GM21390 (cell line): ENCODE data around the gene NOA1.
"Not testable (repeated sequence)": the region's sequence is repeated elsewhere in the genome, so short reads cannot be mapped to it uniquely, and the experiment has no call there.

Experiments
- ATAC-seq: cut with Tn5 transposase; IDR thresholded peaks from one replicate; pipeline ENCODE4 v1.9.1; 2021; ENCODE audit not compliant: unreplicated experiment

NOA1 gene

GRCh38 chr4:56959100-56959499 is 18.3 kb downstream of the NOA1 start:
- ATAC-seq: no peak

DNA sequence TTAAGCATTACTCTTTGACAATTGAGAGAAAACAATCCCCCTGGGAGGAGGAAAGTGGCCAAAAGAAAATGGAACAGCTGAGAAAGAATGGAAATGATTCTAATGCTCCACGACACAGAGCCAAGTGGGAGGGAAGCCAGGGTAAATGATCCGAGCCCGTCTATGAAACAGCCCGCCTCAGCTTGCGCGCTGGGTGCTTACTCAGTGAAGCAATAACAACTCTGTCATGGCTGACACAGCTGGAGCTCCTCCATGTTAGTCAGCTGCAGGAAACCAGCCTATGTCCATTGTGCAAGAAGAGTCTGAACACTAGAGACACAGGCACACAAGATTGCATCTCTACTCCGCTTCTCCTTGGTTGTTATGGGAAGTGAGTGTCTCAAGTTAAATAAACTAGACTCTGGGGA is 19.3 kb downstream of the NOA1 start:
- ATAC-seq: no peak

- no peak for ATAC-seq
Measured at GRCh38 chr4:56953680-56954520, 23.5 kb downstream of the NOA1 start.

DNA sequence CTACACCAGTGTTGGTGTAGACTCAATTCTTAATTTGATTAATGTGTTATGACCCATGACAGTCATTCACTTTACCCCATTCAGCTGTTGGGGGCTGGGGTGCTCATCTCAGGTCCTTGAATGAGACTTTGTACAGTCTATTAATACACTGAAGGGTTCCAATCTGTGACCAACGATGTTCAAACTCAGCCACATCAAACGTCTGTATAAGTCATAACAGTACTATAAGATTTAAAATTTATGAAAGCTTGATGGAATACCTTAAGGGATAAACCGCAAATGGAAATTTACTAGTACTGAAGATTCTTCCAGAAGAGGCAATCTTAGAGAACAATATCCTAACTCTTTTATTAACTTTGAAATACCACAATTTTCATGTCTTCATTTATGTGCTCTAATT is 36.0 kb downstream of the NOA1 start:
- ATAC-seq: no peak

DNA sequence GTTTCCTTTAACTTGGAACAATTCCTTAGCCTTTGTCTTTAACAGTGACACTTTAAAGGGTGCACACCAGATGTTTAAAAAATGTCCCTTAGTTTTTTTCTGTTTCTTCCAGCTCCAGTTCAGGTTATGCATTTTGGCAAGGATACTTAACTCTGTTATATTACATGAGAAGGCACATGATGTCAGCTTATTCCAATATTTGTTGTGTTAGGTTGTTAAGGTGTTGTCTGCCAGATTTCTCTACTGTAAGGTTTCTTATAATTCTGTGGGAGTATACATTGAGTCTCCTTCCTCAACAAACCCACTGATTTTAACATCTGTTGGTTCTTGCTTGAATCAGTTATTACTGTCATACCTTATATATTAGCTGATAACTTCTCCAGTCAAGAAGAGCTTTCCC is 36.4 kb downstream of the NOA1 start:
- ATAC-seq: no peak

- no peak for ATAC-seq
Measured at GRCh38 chr4:56940403-56940802, 37.0 kb downstream of the NOA1 start.

GRCh38 chr4:56939826-56940225 is 37.6 kb downstream of the NOA1 start:
- ATAC-seq: not testable (repeated sequence)

DNA sequence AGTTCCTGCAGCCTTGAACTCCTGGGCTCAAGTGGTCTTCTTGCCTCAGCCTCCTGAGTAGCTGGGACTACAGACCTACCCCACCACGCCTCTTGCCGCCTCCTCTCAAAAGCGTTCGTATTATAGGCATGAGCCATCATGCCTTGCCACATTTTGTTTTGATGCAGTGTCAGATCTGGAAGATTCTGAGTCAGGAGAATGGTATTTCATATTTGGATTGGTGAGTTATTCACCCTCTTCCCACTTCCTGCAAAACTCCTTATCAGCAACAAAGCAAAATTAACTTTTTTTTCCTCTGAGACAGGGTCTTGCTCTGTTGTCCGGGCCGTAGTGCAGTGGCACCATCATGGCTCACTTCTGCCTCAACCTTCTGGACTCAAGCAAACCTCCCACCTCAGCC is 40.1 kb downstream of the NOA1 start:
- ATAC-seq: no peak

- ATAC-seq: no peak
Measured at GRCh38 chr4:56931924-56932323, 45.5 kb downstream of the NOA1 start.

- ATAC-seq: no peak
Measured at GRCh38 chr4:56930638-56931037, 46.8 kb downstream of the NOA1 start.

- no peak for ATAC-seq
Measured at GRCh38 chr4:56927196-56927595, 50.2 kb downstream of the NOA1 start.

- not testable (repeated sequence) for ATAC-seq
Measured at GRCh38 chr4:56914977-56915376, 62.4 kb downstream of the NOA1 start.

DNA sequence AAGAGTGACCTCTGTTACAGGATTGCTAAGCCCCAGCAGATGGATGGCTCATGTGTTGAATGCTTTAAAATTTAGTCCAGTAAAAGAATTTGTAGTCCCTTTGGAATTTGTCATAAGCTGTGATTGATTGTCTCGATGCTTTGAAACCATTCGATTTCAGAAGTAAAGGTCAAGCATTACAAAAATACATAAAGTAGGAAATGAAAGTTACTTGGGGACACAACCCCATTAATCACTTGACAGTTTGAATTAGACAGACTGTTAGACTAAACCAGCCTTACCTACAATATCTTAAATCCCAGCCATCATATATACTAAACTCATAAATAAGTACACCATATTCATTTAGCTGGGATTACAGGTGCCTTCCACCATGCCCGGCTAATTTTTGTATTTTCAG is 63.1 kb downstream of the NOA1 start:
- no peak for ATAC-seq
